ENCODE data around the gene TPGS1. TPM values are rescaled to one million over a fixed set of nuclear protein-coding genes. Genes with fewer than 3 reads are reported as not detected.

TPGS1 gene
- total RNA-seq, 1 donor from 2014 or later: 26.1 TPM

GRCh38 chr19:555474-555808 is 48.1 kb downstream of the TPGS1 start:
- H3K4me3 Mint-ChIP-seq: no peak overlapping the region
- no peaks in the 10 kb centered on the region for H3K36me3 Mint-ChIP-seq
- no peak for TF ChIP-seq CTCF (conservative IDR thresholded peaks at IDR 0.05)
- H3K27me3 Mint-ChIP-seq: no peaks in the 10 kb centered on the region
- H3K9me3 Mint-ChIP-seq: no peaks in the 10 kb centered on the region
- no peak overlapping the region for H3K27ac Mint-ChIP-seq
- no peaks in the 10 kb centered on the region for H3K4me1 Mint-ChIP-seq (ENCODE audit: unreplicated experiment)
- no peak for DNase-seq (ENCODE audit: extremely low spot score, unreplicated experiment)

- Mint-ChIP-seq H3K9me3 (no peaks in the 10 kb centered on the region), H3K4me1 (ENCODE audit: unreplicated experiment) (no peaks in the 10 kb centered on the region), H3K4me3 (no peak overlapping the region), H3K27me3 (no peaks in the 10 kb centered on the region), H3K27ac (no peak overlapping the region), H3K36me3 (no peaks in the 10 kb centered on the region)
- TF ChIP-seq CTCF (conservative IDR thresholded peaks at IDR 0.05): no peak
- DNase-seq (ENCODE audit: extremely low spot score, unreplicated experiment): no peak
Measured at GRCh38 chr19:556611-557382, 49.5 kb downstream of the TPGS1 start.

- TF ChIP-seq CTCF (conservative IDR thresholded peaks at IDR 0.05): no peak
- Mint-ChIP-seq H3K4me3 (no peak overlapping the region), H3K27ac (peak overlapping the region; percentile 13), H3K27me3 (no peaks in the 10 kb centered on the region), H3K9me3 (peaks cover 5% of the 10 kb centered on the region), H3K4me1 (ENCODE audit: unreplicated experiment) (no peaks in the 10 kb centered on the region), H3K36me3 (no peaks in the 10 kb centered on the region)
- no peak for DNase-seq (ENCODE audit: extremely low spot score, unreplicated experiment)
Measured at GRCh38 chr19:558770-559439, 51.6 kb downstream of the TPGS1 start.

GRCh38 chr19:560121-560520 is 52.8 kb downstream of the TPGS1 start:
- DNase-seq (ENCODE audit: extremely low spot score, unreplicated experiment): no peak
- no peaks in the 10 kb centered on the region for H3K4me1 Mint-ChIP-seq (ENCODE audit: unreplicated experiment)
- H3K9me3 Mint-ChIP-seq: peaks cover 5% of the 10 kb centered on the region
- no peak for TF ChIP-seq CTCF (conservative IDR thresholded peaks at IDR 0.05)
- no peak overlapping the region for H3K4me3 Mint-ChIP-seq
- H3K36me3 Mint-ChIP-seq: no peaks in the 10 kb centered on the region
- no peak overlapping the region for H3K27ac Mint-ChIP-seq
- no peaks in the 10 kb centered on the region for H3K27me3 Mint-ChIP-seq

GRCh38 chr19:566403-566802 is 59.1 kb downstream of the TPGS1 start:
- DNase-seq (ENCODE audit: extremely low spot score, unreplicated experiment): no peak
- Mint-ChIP-seq H3K9me3 (peaks cover 5% of the 10 kb centered on the region), H3K4me3 (peak overlapping the region; percentile 75), H3K36me3 (peaks cover 7% of the 10 kb centered on the region), H3K27ac (peak overlapping the region; percentile 68), H3K4me1 (ENCODE audit: unreplicated experiment) (peaks cover 15% of the 10 kb centered on the region), H3K27me3 (peaks cover 7% of the 10 kb centered on the region)
- no peak for TF ChIP-seq CTCF (conservative IDR thresholded peaks at IDR 0.05)
